ENCODE data around the gene ATOSA.
A peak's percentile ranks its signal among the peaks of the same experiment; 100 is the strongest.

Gene ATOSA

DNA sequence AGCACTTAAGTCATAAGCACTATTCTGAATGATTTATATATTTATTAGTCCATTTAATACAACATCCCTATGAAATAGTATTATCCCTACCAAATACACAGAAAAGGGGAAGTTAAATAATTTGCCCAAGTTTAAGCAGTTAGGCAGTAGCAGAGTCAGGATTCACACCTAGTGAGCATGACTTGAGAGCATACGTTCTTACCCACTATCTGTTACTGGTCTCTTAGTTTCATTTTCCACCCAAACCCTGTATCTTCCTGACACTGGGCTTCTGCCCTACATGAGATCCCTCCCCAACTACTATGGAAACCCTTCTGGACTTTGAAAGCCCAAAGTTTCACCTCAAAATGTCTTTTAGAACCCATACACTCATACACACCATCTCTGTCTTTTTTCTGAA lies 4.4 kb upstream of the ATOSA start:
- DNase-seq (ENCODE audit: low read depth): no peak

DNA sequence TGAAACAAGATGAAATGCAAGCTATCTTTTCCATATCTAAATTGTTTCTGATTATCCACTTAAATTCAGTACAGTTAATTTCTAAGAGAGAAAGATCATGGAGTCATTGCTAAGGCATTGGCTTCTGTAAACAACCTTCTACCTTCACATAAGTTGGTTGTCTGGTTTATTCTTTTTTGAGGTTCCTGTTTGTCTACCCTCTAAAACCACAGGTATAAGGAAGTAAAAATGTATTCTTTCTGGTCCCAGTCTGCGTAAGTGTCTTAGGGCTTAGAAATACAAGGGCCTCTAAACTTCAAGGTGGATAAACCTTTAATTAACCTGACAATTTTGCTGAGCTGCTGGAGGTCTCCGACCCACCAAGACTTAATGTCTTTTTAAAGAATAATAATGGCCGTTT lies 3.6 kb upstream of the ATOSA start:
- DNase-seq (ENCODE audit: low read depth): no peak

DNA sequence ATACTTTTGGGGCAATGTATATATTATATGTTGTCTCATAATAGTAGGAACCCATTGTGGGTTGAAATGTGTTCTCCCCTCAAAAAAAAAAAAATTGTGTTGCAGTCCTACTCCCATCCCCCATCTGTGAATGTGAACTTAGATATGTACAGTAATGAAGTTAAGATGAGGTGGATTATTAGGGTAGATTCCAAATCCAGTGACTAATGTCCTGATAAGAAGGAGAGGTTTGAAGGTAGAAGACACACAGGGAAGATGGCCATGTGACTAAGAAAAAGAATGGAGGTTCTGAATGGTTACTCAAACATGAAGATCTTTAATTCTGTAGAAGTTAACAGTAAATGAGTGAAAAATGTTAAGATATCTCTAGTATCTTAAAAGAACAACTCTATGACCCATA lies 3.0 kb upstream of the ATOSA start:
- DNase-seq (ENCODE audit: low read depth): no peak

DNA sequence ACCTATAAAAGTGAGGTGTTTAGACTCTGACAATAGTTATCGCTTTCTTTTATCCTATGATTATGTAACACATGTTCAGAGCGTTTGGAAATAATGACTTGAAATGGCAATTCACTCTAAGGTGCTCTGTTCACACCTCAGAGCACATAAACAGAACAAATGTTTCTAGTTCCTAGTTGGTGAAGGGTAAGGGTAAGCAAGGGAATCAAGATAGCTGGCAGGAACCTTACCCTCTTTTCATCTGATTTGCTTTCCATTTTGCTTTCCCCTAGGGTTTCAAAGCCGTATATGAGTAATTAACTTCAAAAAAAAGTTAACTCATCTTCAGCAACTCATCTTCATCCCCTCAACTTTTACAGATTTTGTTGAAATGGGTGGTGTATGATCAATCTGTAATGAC lies 2.3 kb upstream of the ATOSA start:
- DNase-seq (ENCODE audit: low read depth): no peak

DNA sequence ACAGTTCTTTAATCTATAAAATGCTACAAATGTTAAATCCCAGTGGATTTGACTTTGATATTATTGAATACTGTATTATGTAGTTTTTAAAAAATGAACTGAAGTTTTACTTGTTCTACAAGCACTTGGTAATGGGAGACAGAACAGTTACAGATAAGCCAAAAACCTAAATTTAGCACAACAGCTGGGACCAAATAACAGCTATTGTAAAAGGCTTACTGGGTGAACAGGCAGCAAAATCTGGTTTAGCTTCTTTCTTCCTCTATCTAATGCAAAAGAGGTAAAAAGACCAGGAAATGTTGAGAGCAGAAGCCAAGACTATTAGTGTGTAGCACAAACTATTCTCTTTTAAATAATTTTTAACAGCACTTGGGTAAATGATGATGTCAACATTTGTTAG lies 1.6 kb upstream of the ATOSA start:
- no peak for DNase-seq (ENCODE audit: low read depth)

DNA sequence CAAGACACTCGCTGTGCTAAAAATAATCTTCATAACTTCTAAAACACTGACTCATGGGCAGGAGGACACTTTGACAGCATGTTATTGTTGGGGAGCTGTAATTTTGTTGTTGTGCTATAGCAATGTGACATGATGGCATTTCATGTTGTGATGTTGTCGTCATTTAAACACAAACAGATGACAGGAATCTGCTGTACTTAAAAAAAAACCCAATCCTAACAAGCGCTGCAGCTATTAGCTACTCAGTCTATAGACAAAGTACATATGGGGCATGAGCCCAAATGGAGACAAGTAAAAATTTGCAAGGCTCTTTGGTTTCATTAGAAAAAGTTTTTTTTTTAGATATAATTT lies 828 bp upstream of the ATOSA start:
- DNase-seq (ENCODE audit: low read depth): no peak

DNA sequence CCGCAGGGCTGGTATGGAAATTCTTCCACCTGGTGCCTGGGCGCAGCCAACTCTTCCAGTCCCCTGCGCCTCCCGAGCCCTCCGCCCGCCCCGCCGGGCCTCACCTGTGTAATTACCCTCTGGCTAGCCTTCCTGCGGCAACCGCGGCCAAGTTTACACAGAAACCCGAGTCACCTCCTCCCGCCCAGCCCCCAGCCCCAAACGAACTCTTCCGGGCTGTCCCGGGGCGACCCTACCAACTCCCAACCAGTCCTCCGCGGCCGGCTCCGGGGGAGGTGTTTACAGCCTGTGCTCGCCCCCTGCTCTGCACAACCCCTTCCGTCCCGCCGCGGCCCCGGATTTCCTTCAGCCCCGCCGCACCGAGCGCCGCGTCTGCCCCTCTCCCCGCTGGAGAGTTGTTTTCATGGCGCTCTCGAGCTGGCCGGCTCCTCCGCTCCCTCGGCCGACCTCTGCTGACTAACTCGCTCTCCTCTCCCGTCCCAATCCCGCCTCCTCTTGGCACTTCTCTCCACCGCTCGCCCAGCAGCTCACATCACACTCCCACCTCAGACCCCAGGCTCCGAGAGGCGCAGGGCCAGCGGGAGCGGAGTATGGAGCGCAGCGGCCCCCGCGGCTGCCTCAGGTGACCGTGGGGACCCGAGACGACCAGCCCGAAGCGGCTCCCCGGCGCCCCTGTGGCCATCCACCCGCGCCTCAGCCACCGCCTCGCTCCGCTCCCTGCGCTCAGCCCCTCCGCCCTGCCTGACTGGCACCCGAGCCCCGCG lies 538 bp downstream of the ATOSA start:
- peak; percentile 53 for DNase-seq (ENCODE audit: low read depth)

DNA sequence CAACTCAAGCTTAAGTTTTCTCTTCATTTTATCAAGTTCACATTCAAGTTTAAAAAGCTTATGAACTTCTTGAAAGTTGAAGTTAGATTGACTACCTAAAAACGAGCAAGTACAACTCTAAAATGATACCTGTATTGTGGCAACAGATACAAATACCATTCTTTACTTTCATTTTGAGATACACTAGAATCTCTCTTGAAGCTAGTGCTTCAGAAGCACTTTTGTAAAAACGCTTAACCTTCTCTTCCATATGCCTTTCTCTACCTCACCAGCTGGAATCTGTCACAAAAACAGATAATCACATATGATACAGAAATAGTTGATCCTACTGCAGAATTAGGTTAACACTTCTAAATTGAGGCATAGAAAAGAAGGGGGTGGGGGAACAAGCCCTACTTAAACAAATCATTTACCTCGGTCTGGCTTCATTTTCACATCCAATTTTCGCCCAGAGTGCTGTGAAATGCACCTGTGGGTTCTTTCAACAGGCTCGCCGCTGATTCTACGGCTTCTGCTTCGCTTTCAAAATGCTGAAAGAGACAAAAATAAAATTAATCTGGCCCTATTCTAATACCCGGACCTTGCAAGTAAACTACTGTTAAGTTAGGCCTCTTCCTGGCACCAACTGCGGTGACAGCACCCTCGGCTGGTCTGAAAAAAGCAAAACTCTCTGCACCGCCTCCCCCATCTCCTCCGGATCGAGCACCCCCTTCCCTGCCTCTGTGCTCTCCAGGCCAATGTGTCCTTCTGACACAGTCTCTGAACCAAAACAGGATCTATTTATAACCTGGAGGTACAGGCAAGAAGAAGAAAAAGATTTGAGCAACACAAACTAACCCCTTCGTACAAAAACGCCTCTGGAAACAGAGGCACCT lies 1.4 kb downstream of the ATOSA start:
- peak; percentile 42 for DNase-seq (ENCODE audit: low read depth)

DNA sequence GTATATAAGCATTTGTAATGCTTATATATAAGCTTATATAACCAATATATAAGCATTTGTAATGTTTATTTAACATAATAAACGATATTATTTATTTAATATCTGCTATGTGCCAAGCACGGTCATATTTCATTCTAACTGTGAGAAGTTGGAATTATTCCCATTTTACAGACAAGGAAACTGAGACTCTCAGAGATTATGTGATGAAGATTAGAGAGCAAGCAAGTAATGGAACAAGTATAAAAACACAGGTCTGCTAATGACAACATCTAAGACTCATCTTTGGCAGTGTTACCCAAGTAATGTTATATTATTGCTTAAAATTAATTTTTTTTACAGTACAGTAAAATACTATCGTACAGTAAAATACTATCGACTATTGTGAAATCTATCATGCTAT lies 4.4 kb downstream of the ATOSA start:
- DNase-seq (ENCODE audit: low read depth): no peak

DNA sequence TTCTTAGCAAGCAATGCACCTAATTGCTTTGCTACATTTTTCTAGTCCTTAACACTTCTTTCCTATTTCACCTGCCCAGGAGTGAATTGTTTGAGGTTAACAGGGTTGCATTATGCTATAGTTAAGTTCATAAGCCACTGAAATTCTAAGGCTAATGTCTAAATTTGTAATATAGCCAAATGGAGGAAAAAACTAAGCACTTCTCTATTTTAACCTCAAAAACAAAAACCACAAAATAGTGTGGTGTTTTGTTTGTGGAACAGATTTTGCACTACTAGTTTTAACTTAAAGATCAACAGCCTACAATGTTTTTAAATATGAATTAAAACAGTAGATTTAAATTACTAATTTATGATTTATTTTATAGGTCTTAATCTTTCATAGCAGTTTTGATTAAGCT lies 5.5 kb downstream of the ATOSA start:
- no peak for DNase-seq (ENCODE audit: low read depth)

DNA sequence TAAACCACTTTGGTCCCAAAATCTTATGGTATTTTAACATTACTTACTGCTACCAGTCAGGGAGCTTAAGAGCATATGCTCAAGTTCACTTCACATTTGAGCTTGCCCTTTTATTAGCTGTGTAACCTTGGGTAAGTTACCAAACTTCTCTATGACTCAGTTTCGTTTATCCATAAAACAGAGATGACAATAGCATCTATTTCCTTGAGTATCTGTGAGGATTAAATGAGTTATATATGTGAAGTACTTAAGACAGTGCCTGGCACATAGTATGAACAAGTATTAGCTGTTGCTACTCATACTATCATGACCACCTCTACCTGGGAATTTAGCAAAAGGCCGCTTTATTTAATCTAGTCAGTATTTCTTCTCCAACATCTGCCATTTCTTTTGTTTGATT lies 5.9 kb downstream of the ATOSA start:
- DNase-seq (ENCODE audit: low read depth): no peak

DNA sequence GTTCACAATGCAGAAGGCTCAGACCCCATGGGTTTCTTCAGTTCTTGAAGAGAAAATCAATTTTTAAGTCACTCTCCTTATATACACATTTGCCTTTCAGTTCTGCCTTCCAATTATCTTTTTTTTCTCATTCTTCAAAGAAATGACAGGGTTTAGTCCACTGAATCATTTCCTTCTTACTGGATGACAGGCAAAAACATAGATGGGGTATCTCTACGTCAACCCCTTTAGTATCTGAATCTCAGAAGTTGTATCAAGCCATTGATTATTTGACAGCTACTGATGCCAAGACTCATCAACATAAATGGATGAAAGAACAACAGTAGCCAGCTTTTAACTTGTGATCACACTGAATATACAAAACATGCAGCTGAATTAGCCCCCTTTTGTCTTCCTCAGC lies 6.5 kb downstream of the ATOSA start:
- DNase-seq (ENCODE audit: low read depth): no peak

DNA sequence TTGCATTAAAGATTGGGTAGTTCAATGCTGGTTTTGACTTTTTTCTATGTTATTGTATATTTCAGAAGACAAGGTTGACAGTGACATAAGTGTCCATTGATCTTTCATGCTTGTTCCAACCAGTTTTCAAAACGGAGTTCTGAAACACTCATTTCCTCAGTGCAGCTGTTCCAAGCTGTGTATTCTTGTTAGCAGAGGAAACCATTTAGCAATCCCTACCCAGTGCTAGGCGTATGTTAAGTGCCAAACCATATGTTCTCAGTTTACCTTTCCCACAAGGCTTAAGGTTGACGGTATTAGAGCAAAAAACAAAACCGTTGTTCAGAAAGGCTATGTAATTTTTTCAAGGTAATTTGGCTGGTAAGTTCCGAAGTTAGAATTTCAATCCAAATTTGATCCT lies 9.1 kb downstream of the ATOSA start:
- no peak for DNase-seq (ENCODE audit: low read depth)

DNA sequence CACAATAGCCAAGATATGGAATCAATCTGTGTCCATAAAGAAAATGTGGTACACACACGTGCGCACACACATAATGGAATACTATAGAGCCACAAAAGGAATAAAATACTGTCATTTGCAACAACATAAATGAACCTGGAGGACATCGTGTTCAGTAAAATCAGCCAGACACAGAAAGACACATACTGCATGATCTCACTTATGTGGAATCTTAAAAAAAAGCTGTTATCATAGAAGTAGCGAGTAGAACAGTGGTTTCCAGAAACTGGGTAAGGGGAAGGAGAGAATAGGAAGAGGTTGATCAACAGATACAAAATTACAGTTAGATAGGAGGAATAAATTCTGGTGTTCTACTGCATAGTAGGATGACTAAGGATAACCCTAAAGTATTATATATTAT lies 11.1 kb downstream of the ATOSA start:
- DNase-seq (ENCODE audit: low read depth): no peak

DNA sequence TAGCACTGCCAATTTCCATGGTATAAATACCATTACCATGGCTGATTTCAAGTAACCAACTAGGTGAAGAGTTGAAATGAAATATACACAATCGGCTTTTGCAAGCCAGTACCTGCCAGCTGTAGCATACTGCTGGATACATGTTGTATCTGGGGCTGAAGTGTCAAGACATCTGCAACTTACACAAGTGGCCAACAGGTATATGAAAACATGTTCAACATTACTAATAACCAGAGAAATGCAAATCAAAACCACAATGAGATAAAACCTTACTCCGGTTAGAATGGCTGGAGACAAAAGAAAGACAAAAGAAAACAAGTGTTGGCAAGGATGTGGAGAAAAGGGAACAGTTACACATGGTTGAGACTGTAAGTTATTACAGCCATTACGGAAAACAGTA lies 11.6 kb downstream of the ATOSA start:
- DNase-seq (ENCODE audit: low read depth): no peak

DNA sequence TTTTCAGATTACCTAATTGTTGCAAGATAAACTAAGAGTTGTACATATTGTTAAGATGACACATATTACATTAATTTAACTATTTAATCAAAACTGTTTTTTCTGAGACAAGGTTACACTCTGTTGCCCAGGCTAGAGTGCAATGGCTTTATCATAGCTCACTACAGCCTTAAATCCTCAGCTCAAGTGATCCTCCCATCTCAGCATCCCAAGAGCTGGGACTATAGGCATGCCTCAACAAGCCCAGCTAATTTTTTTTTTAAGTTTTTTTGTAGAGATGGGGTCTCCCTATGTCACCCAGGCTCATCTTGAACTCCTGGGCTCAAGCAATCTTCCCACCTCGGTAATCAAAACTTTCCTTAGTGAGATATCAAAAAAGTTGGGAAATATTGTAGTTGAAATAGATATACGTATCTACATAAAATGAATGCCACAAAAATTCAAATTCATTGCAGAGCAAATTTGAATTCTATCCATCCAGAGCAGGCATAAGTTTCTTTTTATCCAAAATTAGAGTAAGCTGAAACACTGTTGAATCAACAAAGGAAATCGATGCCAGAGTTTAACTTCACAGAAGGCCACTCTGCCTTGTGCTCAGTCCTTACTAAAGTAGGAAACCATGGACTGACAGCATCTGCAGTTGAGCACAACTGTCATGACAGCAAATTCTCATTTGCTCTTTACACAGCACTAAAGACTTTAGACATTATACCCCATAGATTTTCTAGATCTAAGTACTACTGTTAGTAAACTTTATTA lies 15.5 kb downstream of the ATOSA start:
- no peak for DNase-seq (ENCODE audit: low read depth)

DNA sequence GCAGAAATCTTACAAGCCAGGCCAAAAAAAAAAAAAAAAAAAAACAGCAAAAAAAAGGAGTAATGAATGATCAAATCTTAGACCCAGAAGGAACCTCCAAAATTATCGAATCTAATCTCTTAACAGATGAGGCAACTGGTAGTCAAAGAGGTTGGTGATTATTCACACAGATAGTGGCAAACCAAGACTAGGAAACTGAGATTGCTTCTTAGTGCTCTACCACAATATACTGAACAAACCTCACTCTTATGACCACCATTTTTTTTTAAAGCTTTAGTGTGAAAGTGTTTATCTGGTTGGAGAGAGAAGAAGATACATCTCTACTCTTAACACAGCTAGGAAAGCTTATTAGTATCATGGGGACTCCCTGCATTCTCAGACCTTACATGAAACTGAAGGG lies 17.3 kb downstream of the ATOSA start:
- DNase-seq (ENCODE audit: low read depth): no peak

DNA sequence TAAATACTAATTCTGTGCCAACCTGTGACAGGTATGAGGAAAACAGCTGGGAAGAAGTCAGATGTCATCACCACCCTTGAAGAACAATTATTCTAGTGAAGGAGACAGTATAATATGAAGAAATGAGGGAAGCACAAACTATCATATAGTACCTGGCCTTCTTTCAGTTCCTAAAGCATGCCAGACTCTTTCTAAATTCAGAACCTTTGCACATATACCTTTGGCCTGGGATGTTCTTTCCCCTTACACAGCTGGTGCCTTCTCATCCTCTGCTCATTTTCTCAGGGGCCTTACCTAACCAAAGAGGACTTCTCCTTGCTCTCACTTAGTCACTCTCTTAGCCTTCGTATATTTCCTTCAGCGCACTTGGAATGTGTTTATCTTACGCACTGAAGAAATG lies 19.0 kb downstream of the ATOSA start:
- DNase-seq (ENCODE audit: low read depth): no peak

DNA sequence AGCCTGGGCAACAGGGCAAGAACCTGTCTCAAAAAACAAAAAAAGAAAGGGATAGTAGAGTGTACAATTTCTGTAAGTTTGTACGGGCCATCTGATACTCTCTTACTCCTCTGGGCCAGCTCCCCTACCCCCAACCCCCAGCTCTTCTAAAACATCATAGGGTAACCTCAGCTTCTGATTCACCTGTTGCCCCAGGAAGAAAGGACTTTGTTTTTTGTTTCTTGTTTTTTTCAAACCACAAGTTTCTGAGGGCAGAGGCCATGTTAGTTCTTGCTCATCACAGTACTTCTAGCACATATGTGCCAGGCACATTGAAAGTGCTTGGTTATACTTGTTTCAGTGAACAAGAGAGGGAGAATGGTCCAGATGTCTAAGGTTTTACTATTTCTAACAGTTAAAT lies 20.2 kb downstream of the ATOSA start:
- no peak for DNase-seq (ENCODE audit: low read depth)

DNA sequence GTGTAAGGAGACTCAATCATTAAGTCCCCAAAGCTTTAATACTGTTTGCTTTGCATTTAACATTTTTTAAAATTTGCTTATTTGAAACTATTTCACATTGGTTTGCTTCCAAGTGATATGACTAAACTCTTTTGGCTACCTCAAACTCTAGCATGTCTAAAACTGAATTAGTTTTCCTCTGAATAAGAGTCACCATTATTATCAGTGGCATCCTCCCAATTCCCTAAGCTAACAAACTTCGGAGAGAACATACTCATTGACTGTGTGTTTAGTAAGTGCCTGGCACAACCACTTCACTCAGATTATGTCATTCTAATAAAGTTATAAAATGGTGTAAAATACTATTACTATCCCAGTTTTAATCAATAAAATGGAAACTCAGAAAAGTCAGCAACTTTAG lies 21.9 kb downstream of the ATOSA start:
- DNase-seq (ENCODE audit: low read depth): no peak

DNA sequence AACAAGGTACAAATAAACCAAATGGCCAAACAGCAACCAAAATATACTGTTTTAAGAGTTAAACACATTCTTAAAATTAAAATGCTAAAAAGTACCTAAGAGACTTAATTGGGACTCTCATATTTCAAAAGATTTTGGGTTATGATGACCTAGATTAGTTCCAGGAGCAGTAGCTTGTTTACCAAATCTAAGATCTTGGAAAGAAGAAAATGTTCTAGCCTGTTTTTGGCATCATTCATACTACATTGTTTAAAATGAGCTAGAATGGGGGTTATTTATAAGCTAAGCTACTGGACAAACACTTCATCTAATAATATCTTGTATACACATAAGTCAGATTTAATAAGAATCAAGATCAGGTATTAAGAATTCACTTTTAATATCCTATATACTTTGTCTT lies 22.8 kb downstream of the ATOSA start:
- no peak for DNase-seq (ENCODE audit: low read depth)

DNA sequence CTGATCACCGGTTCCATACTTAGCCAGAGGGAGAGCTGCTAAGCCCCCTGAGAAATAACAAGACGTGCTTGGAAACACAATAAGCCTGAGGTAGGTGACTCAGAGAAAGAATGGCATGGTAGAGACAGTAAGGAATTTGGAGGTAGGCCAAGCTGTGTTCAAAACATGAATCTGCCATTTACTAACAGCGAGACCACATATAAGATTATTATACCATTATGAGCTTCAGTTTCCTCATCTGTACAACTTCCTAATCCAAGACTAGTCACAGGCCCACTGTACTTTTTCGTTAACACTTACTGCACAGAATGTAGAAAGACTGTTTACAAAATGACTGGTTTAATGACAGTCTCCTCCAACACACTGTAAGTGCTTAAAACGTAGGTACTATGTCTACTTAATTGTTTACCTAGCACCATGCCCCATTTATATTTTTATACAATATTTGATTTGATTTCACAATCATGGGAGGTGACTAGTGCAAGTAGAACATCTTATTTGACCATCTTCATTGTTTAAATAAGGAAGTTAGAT lies 25.7 kb downstream of the ATOSA start:
- DNase-seq (ENCODE audit: low read depth): no peak

DNA sequence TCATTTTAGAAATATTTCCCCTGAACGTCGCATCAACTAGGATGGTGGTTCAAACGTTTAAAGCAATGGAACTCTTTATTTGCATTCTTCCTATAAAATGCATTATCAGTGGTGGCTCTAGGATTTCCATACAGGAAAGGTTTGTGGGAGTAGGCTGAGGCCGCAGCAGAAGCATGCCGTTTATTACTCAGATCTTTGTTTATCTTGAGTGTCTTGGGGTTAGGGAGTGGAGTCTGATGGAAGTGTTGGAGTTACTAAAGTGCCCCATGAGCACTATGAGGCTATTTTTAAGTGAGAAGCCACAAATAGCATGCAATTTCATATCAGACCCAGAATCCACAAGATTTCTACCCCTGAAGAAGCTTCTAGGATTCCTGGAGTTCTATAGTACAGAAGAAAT lies 26.2 kb downstream of the ATOSA start:
- DNase-seq (ENCODE audit: low read depth): no peak
